Fibroblast of lung (primary cell): Measurements from ENCODE around the gene HMBS. TPM values are rescaled to one million over a fixed set of nuclear protein-coding genes. Genes with fewer than 3 reads are reported as not detected.

ENCODE experiments used
- DNase-seq, 2 donors: peaks; one replicate each; pipeline versions ENCODE4 v3.0.0 to v3.0.0-alpha.2; 2010; ENCODE audit warnings: low read depth in 2 of 2
- H2AFZ ChIP-seq: 2 replicates; pipeline ENCODE4 v1.5.1; 2012; ENCODE audit warnings: low read length, control low read depth, inconsistent platforms
- H3K27ac ChIP-seq: 2 replicates; pipeline ENCODE4 v1.5.1; 2011; ENCODE audit warnings: low read length, control low read depth; ENCODE audit not compliant: insufficient read depth
- H3K27me3 ChIP-seq: 2 replicates; pipeline ENCODE4 v1.5.1; 2011; ENCODE audit warnings: mild to moderate bottlenecking, low read length; ENCODE audit not compliant: control insufficient read depth, insufficient read depth
- H3K36me3 ChIP-seq: 2 replicates; pipeline ENCODE4 v1.5.1; 2011; ENCODE audit warnings: low read length; ENCODE audit not compliant: control insufficient read depth, insufficient read depth
- H3K4me1 ChIP-seq: 2 replicates; pipeline ENCODE4 v1.5.1; 2011; ENCODE audit warnings: low read length; ENCODE audit not compliant: control insufficient read depth, insufficient read depth; ENCODE audit errors: extremely low read depth
- H3K4me2 ChIP-seq: 2 replicates; pipeline ENCODE4 v1.5.1; 2011; ENCODE audit warnings: low read length, control low read depth; ENCODE audit not compliant: insufficient read depth; ENCODE audit errors: extremely low read depth
- H3K4me3 ChIP-seq, 4 experiments: fragments of 200-600 bp in 1 of 4; sonication (generic) in 1 of 4; replicated peaks in 1 of 4; 2 replicates each; pipeline ENCODE4 v1.5.1; 2011 to 2016; ENCODE audit warnings: low read length in 4 of 4, low read depth in 3 of 4, mild to moderate bottlenecking in 3 of 4, control low read depth in 2 of 4, inconsistent platforms in 1 of 4, mixed read lengths in 1 of 4; ENCODE audit not compliant: insufficient read depth in 1 of 4; ENCODE audit errors: control extremely low read depth in 1 of 4
- H3K79me2 ChIP-seq: 2 replicates; pipeline ENCODE4 v1.5.1; 2012; ENCODE audit warnings: mild to moderate bottlenecking, low read length, inconsistent platforms; ENCODE audit not compliant: control insufficient read depth, insufficient read depth
- H3K9ac ChIP-seq: 2 replicates; pipeline ENCODE4 v1.5.1; 2011; ENCODE audit warnings: mild to moderate bottlenecking, low read length, control low read depth; ENCODE audit not compliant: insufficient read depth
- H3K9me3 ChIP-seq: 2 replicates; pipeline ENCODE4 v1.5.1; 2012; ENCODE audit warnings: low read depth, low read length; ENCODE audit not compliant: control insufficient read depth, insufficient read depth
- H4K20me1 ChIP-seq: 2 replicates; pipeline ENCODE4 v1.5.1; 2011; ENCODE audit warnings: low read length; ENCODE audit not compliant: control insufficient read depth, insufficient read depth; ENCODE audit errors: extremely low read depth
- CTCF ChIP-seq, 2 donors: IDR thresholded peaks in 1 of 2; conservative IDR thresholded peaks in 1 of 2; 1 replicate in 1 of 2; 2 replicates in 1 of 2; pipeline ENCODE4 v1.5.1; 2011 to 2012; ENCODE audit warnings: low read length in 2 of 2, control low read depth in 1 of 2, inconsistent platforms in 1 of 2, low read depth in 1 of 2, mild to moderate bottlenecking in 1 of 2
- EZH2 ChIP-seq: IDR thresholded peaks from 2 replicates; pipeline ENCODE4 v1.5.1; 2012; ENCODE audit warnings: low read length, control low read depth, mild to moderate bottlenecking; ENCODE audit errors: missing control alignments
- polyA plus RNA-seq, 2 donors: library from polyadenylated mRNA; depleted of rRNA in 1 of 2; stranded (reverse) in 1 of 2; unstranded in 1 of 2; fragments of >200 nt; gene quantifications; 2 replicates each; pipeline ENCODE4 v1.2.1, GENCODE V29; 2011 to 2012; ENCODE audit warnings: missing spikeins in 1 of 2
- total RNA-seq: library from RNA; depleted of rRNA; stranded (reverse); fragments of >200 nt; gene quantifications from 2 replicates; pipeline ENCODE4 v1.2.1, GENCODE V29; 2014

Gene HMBS
- total and polyA plus RNA-seq, 2 donors (not counting 1 experiment from before 2014, with no cell fraction given), result 9.4 to 23.8 TPM

GRCh38 chr11:119062779-119063178 is 21.9 kb upstream of the HMBS start:
- Histone ChIP-seq H2AFZ (no peak overlapping the region), H3K9ac (no peak overlapping the region), H3K27ac (peak overlapping the region; percentile 32), H3K9me3 (no peaks in the 10 kb centered on the region), H3K4me1 (peaks cover 6% of the 10 kb centered on the region), H3K4me2 (no peak overlapping the region), H3K36me3 (no peaks in the 10 kb centered on the region), H3K4me3 (no peak overlapping the region), H4K20me1 (no peaks in the 10 kb centered on the region), H3K27me3 (no peaks in the 10 kb centered on the region), H3K79me2 (peaks cover 10% of the 10 kb centered on the region)
- no peak for TF ChIP-seq CTCF (conservative IDR thresholded peaks at IDR 0.05 in 1 of 2, IDR thresholded peaks at IDR 0.05 in 1 of 2; ENCODE audit: low read depth in 1 of 2, low read length in 2 of 2)
- TF ChIP-seq EZH2, result no peak
- peak; percentile 52 to 73 for DNase-seq

GRCh38 chr11:119065369-119065768 is 19.3 kb upstream of the HMBS start:
- H3K27me3 ChIP-seq, result no peaks in the 10 kb centered on the region
- peaks cover 3% of the 10 kb centered on the region for H3K36me3 ChIP-seq
- no peak overlapping the region for H2AFZ ChIP-seq
- peaks cover 19% of the 10 kb centered on the region for H3K79me2 ChIP-seq
- no peak overlapping the region for H3K4me3 ChIP-seq
- no peak overlapping the region for H3K27ac ChIP-seq
- DNase-seq, result peak; percentile 20 to 44
- TF ChIP-seq EZH2 (no peak), CTCF (conservative IDR thresholded peaks at IDR 0.05 in 1 of 2, IDR thresholded peaks at IDR 0.05 in 1 of 2; ENCODE audit: low read depth in 1 of 2, low read length in 2 of 2) (peak; percentile 47 to 61)
- H3K9ac ChIP-seq, result no peak overlapping the region
- no peaks in the 10 kb centered on the region for H3K9me3 ChIP-seq
- peaks cover 6% of the 10 kb centered on the region for H3K4me1 ChIP-seq
- H3K4me2 ChIP-seq, result no peak overlapping the region
- no peaks in the 10 kb centered on the region for H4K20me1 ChIP-seq

GRCh38 chr11:119067371-119068222 is 17.1 kb upstream of the HMBS start, which contains the start of gene VPS11:
TSS of gene VPS11 (plus strand) at chr11:119067818. CDS start at chr11:119067824, 6 bp downstream.
- Histone ChIP-seq H2AFZ (peak within 1 kb of the TSS; percentile 78), H3K4me1 (peaks cover 4% of the 10 kb centered on the region), H3K36me3 (peaks cover 6% of the 10 kb centered on the region), H3K4me2 (peak within 1 kb of the TSS; percentile 39), H3K27ac (peak within 1 kb of the TSS; percentile 94), H3K79me2 (peaks cover 19% of the 10 kb centered on the region), H3K4me3 (peak within 1 kb of the TSS; percentile 78 to 100 (median 89)), H3K9ac (peak within 1 kb of the TSS; percentile 70), H3K27me3 (no peaks in the 10 kb centered on the region), H3K9me3 (no peaks in the 10 kb centered on the region), H4K20me1 (no peaks in the 10 kb centered on the region)
- TF ChIP-seq CTCF (conservative IDR thresholded peaks at IDR 0.05 in 1 of 2, IDR thresholded peaks at IDR 0.05 in 1 of 2; ENCODE audit: low read depth in 1 of 2, low read length in 2 of 2) (no peak), EZH2 (no peak)
- peak; percentile 93 to 96 for DNase-seq
